HG02943 (cell line): ENCODE results near the gene RFXANK.
"Not testable (repeated sequence)": the region's sequence is repeated elsewhere in the genome, so short reads cannot be mapped to it uniquely, and the experiment has no call there.

Experiments
- ATAC-seq: cut with Tn5 transposase; IDR thresholded peaks from one replicate; pipeline ENCODE4 v1.9.1; 2021; ENCODE audit warnings: mild to moderate bottlenecking, low read depth, moderate library complexity; ENCODE audit not compliant: unreplicated experiment

RFXANK gene

DNA sequence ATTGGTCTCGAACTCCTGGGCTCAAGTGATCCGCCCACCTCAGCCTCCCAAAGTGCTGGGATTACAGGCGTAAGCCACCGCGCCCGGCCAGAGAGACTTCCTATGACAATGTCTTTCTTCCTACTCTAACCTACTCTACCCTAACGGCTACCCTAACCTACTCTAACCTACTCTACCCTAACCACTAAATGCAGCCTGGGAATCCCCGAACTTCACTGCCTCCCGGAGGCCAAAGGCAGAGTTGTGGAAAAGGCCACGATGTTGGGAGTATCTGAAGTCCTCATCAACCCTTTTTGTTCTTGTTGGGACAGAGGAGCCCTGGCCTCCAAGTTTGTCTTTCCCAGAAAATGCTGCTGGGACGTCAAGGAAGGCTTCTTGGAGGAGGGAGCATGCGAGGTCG lies 12.1 kb downstream of the RFXANK start:
- no peak for ATAC-seq

DNA sequence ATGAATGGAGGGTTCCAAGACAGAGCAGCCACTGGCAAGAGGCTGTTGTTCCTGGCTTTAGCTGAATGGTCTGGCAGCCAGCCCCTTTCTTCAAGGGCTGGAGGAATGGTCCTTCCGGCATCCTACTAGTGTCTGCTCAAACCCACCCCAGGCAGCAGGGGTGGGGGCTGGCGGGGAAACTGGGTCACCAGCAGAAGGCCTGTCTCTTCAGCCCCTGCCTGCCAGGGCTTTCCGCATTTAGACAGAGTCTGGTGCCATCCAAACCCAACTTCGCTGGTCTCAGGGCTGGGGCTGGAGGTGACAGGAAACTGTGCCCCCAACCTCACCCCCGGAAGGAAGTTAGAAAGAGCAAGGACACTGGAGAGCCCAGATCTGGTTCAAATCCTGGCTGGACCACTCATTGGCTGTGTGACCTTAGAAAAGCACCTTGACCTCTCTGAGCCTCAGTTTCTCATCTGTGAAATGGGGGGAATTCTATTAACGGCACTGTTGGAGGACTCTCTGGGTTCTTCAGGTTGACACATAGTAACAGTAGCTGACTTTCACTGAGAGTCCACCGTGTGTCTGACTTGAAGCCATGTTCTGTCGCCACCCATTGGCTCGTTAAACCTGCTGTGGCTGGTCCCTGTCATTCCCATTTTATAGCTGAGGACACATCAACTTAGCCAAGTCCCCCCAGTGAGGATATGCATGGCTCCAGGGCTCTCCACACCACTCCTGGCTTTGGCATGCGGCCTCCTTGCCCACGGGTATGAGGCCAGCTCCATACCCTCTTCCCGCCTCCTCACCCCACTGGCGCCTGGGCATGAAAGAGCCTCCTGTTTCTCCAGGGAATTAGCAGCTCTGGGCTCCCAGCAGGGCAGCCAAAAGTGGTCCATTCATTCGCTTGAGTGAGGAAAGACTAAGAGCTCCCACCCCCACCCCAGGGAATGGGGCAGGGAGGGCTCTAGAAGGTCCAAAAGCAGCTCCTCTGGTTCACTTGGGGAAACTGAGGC lies 13.7 kb downstream of the RFXANK start:
- ATAC-seq, result no peak

DNA sequence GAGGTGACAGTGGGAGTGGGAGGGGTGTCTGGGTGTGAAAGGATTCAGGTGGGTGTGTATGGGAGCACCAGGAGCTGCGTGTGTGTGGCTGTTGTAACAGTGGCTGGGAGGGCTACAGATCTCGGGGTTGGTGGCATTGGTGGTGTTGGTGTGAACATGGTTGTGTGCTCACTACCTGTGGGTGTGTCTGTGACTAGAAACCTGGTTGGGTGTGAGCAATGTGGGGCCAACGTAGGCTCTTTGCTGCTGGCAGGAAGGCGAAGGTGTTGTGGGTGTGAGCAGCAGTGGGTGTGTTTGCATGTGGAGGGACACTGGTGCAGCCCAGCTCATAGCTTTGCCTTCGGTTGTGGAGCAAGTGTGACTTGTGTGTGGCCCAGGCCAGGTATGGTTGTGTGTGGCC lies 14.9 kb downstream of the RFXANK start:
- ATAC-seq, result no peak

DNA sequence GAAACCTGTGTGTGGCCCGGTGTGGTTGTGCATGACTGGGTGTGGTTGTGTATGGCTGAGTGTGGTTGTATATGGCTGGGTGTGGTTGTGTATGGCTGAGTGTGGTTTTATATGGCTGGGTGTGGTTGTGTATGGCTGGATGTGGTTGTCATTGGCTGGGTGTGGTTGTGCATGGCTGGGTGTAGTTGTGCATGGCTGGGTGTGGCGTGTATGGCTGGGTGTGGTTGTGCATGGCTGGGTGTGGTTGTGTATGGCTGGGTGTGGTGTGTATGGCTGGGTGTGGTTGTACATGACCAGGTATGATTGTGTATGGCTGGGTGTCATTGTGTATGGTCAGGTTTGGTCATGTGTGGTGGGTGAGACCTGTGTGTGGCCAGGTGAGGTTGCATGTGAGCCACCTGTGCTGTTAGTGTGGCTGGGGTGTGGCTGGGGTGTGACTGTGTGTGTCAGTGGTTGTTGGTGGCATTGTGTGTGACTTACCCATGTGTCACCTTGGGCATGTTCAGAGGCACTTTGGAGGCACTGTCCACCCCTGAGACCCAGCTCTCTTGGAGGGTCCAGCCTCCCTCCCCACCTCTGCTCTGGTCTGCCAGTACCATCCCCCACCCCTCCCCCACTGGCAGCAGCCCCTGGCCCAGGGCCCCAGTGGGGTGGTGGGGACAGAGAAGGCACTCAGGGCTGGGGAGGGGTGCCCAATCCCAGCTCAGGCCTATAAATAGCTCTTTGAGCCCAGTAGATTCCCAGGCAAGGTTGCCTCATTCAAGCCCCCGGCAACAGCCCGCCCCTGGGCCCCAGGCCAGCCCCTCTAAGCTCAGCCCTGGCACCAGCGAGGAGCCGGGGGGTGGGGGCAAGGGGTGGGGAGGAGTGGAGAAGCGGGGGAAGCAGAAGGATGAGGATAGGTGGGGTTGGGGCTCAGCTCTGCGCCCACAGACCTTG lies 15.8 kb downstream of the RFXANK start:
- no peak for ATAC-seq

DNA sequence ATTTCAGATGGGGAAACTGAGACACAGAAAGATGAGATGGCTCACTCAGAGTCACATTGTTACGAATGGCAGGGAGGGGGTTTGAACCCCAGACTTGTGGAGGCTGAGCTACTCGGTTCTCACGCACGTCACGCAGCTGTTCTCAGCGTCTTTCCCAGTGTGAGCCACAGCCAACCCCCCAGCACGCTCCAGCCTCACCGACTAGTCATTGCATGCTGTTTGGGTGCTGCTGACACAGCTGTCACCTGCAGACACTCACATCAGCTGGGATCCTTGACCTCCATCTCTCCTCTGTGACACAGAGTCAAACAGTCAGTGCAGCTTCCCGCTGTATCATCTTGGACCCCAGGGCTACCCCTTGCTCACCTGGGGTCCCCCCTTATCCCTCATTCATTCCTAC lies 17.3 kb downstream of the RFXANK start:
- ATAC-seq, result no peak

DNA sequence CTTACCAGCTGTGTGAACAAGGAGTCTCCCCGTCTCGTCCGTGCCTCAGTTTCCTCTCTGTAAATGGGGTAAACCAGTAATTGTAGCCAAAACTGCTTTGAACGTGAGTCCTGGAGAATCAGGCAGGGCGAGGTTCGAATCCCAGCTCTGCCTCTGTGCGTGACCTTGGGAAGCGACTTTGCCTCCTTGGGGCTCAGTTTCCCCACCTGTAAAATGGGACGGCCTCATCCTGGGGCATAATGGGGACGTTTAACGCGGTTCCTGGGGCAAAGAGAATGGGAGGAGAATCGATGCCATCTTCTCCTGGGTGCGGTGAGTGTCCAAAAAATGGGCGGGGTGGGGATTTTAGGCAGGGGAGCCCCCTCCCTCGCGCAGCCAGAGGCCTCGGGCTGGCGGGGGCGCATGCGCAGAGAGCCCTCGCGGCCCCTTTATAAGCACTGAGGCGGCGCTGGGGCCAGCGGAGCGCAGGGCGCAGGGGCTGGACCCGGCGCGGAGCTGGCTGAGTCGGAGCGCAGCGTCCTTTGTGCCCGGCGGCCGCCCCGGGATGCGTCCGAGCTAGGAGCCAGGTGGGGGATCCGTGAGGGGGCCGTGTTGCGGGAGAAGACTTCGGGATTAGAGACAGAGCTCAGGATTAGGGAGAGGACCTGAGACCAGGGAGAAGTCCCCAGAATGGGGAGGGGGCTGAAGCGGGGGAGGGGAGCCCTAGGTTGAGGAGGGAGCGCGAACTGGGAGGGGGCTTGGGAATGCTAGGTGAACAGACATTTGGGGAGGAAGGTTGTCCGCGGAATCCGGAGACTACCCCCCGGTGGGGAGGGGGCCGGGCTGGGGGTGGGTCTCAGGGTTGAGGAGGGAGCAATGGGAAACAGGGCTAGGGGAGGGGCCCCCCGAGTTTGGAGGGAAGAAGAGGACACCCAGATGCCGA lies 19.7 kb downstream of the RFXANK start, which contains the start of gene NCAN:
NCAN (plus strand) TSS at position 460 of the 922 bp plus-strand sequence. CDS start 4,996 bp downstream, outside the sequence.
- ATAC-seq, result no peak

DNA sequence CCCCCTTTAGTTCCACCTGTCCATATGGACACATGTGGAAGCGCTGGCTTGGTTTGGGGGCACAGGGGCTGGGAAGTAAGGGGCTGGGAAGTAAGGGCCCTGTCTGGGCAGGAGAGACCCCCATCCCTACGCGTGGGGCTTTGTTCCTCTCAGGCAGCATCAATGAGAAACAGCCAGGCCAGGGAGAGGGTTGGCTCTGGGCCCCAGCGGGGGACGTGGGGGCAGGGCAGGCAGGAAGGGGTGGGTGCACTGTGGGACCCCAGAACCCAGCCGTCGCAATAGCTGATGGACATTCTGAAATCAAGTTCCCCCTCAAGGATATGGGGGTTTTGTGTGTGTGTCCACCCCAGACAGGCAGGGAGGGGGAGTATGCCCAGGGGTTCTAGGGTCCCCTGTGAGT lies 20.9 kb downstream of the RFXANK start:
- no peak for ATAC-seq

DNA sequence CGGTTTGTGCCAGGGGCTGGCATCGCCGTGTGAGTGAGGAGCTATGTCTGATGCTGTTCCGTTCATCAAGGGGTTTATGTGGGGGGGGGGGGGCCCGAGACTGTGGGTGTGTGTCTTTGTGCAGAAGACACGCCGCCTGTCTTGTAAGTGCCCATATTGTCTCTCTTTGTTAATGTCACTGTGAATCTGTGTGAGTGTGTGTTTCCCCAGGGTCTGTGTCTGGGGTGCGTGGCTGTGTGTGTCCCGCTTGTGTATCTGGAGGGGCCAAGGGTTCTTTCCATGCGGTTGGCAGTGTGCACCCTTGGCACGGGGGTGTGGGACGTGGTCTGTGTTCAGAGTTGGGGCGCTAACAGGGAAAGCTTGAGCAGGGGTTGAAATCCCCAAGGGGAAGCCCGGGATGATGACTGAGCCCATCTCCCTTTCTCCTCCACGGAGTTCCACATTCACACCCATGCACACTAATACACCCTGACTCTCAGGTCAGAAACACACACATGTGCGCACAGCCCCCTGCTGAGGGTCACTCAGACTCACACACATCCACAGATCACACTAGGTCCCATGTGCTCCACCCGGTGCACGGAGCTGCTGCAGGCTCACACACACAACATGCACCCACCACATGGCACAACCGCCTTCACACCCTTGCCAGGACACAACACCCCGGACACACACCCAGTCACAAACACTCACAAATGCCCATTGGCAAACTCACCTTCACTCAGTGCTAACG lies 21.5 kb downstream of the RFXANK start:
- ATAC-seq, result no peak

DNA sequence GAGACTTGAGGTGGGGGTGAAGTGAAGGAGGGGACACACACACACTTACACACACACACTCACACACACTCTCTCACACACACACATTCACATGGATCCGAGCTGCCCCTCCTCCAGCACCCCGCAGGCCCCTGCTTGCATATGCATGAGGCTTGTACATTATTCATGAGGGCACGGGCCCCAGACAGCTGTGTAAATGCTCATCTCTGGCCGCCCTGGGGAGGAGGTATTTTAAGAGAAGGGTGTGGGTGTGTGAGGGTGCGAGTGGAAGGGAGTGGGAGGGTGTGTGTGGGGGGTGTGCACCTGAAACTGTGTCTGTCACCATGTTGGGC lies 22.1 kb downstream of the RFXANK start:
- ATAC-seq, result no peak

DNA sequence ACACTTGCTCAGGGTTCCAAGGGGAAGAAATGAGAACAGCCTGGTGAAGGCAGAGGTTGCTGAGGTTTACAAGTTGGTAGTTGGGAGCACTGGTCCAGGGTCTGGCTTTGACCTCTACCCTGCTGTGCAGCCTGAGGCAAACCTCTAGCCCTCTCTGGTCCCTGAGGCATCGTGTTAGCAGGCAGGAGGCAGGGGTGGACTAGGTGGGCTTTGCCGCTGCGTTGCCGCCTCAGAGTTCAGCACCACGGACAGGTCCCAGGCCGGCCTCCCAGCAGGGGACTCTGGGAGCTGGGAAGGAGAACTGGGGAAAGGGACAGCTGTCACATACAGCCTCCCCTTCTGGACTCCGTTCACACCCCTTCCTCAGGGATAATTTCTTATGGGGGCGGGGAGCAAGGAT lies 22.8 kb downstream of the RFXANK start:
- no peak for ATAC-seq

DNA sequence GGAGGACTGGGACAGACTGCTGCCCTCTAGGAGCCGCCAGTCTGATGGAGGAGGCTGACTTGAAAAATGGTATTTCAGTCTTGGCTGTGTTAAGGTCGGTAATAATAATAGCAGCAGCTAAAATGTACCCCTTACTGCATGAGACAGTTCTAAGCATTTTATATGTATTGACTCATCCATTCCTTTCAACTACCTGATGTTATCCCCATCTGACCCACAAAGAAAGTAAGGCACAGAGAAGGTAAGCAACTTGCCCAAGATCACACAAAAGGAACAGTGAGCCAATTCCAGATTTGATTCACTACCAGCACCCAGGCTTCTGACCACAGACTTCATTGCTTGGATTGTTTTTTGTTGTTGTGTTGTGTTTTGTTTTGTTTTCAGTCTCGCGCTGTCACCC lies 23.7 kb downstream of the RFXANK start:
- ATAC-seq, result no peak

DNA sequence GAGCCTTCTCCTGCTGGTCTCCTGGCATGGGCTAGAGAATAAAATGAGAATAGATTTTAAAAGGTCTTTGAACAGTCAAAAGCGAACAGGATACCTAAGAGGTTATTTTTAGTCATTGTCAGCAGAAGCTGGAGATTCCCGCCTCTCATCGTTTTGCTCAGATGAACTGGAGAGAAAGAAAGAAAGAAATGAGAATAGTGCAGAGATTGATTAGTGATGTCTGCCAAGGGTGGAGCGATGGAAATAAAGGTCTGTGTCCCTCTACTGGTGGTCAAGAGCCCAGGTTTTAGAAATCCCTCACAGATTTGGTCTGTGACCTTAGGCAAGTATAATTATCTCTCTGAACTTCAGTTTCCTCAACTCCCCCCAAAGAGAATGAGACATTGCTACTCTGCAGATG lies 25.0 kb downstream of the RFXANK start:
- ATAC-seq, result no peak

DNA sequence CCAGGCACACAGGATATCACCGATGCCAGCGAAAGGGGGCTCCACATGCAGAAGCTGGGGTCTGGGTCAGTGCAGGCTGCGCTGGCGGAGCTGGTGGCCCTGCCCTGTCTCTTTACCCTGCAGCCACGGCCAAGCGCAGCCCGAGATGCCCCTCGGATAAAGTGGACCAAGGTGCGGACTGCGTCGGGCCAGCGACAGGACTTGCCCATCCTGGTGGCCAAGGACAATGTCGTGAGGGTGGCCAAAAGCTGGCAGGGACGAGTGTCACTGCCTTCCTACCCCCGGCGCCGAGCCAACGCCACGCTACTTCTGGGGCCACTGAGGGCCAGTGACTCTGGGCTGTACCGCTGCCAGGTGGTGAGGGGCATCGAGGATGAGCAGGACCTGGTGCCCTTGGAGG lies 26.9 kb downstream of the RFXANK start:
- ATAC-seq, result no peak

DNA sequence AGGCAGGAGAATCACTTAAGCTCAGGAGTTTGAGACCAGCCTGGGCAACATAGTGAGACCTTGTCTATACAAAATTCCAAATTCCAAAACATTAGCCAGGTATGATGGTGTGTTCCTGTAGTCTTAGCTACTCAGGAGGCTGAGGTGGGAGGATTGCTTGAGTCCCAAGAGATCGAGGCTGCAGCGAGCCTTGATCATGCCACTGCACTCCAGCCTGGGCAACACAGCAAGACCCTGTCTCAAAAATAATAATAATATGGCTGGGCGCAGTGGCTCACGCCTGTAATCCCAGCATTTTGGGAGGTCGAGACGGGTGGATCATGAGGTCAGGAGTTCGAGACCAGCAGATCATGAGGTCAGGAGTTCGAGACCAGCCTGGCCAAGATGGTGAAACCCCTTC lies 28.9 kb downstream of the RFXANK start:
- ATAC-seq, result not testable (repeated sequence)

DNA sequence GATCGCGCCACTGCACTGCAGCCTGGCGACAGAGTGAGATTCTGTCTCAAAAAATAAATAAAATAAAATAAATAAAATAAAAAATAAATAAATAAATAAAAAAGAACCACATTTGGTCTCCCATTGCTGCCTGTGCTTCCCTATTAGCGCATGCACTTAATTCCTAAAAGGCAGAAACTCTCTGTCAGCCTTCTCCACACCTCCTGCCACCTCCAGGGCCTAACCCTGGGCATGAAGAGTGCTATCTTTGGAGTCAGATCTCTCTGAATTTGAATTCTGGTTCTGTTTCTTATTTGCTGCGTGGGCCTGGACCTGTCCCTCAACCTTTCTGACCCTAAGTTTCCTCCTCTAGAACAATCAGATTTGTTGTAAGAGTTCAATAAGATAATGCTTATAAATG lies 31.0 kb downstream of the RFXANK start:
- no peak for ATAC-seq

DNA sequence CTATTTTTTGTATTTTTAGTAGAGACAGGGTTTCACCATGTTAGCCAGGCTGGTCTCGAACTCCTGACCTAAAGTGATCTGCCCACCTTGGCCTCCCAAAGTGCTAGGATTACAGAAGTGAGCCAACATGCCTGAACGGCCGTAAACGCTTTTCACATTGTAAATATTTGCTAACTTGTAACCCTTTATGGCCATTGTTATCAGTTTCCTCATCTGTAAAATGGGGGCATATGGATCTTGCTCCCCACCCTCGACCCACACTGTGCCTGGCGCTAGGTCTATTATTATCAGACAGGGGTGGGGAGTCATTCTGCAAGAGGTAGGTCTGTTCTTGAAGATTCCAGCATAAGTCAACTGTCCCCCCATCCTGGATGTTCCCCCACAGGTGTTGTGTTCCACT lies 31.6 kb downstream of the RFXANK start:
- no peak for ATAC-seq

DNA sequence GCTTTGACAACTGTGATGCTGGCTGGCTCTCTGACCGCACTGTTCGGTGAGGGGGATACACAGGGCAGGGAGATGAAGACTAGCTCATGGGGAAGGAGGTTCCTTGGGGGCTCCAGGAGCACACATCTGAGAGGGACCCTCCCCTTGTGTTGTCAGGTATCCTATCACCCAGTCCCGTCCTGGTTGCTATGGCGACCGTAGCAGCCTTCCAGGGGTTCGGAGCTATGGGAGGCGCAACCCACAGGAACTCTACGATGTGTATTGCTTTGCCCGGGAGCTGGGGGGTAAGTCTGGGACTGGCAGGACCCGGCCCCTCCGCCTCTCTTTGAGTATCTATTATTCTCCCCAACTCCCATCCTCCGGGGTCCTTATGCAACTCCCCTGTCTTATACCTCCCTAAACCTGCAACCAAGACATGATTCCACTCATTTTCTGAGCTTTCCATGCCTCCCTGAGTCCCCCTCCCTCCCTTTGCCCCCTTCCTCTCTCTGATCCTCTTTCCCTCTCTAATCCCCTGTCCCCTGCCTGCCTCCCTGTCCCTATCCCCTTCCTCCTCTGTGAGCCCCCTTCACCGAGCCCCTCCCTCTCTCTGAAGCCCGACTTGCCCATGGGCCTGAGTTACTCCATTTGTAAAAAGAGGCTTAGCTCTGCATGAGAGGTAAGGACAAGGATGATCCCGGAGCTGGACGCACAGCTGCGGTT lies 32.2 kb downstream of the RFXANK start:
- no peak for ATAC-seq

DNA sequence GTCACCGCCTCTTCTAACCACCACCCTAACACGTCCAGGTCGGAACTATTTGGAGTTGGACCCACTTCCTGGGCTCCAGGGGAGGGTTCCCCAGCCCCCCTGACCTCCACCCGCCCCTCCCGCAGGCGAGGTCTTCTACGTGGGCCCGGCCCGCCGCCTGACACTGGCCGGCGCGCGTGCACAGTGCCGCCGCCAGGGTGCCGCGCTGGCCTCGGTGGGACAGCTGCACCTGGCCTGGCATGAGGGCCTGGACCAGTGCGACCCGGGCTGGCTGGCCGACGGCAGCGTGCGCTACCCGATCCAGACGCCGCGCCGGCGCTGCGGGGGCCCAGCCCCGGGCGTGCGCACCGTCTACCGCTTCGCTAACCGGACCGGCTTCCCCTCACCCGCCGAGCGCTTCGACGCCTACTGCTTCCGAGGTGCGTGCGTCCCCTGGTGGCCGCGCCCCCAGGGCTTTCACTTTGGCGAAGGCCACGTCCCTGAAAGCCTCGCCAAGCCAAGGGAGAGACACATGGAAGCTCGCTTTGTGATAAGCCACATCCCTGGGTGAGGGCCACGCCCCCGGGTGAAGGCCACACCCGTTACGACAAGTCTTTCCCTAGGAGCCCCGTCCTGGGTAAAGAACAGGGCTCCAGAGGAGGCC lies 32.9 kb downstream of the RFXANK start:
- no peak for ATAC-seq

DNA sequence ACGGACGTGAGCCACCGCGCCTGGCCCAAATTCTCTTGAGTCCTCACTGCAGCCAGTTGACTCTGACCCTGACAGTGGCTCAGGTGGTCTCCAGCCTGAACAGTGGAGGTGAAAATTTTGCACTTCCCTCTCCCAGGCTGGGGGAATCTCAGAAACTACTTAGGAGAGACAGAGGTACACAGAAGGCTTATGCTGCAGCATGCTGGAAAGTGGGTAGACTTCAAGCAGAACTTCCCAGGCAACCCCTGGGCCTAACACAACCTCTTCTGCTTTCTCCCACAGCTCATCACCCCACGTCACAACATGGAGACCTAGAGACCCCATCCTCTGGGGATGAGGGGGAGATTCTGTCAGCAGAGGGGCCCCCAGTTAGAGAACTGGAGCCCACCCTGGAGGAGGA lies 34.1 kb downstream of the RFXANK start:
- ATAC-seq, result no peak
